Neural progenitor cell (in vitro differentiated cells): ENCODE data around the gene SKI.

Experiments
- CTCF ChIP-seq: fragments of 200-600 bp; sonication (generic); IDR thresholded peaks from 2 replicates; pipeline ENCODE4 v1.5.1; 2017; ENCODE audit warnings: antibody characterized with exemption, mild to moderate bottlenecking
- EZH2 ChIP-seq: fragments of 200-600 bp; sonication (generic); IDR thresholded peaks from 2 replicates; pipeline ENCODE4 v1.6.1; 2017; ENCODE audit warnings: antibody characterized with exemption, mild to moderate bottlenecking, moderate library complexity
- EZH2phosphoT487 ChIP-seq: fragments of 200-600 bp; sonication (generic); IDR thresholded peaks from 2 replicates; pipeline ENCODE4 v1.6.1; 2017; ENCODE audit warnings: antibody characterized with exemption

GRCh38 chr1:2310332-2311183 lies 82.4 kb downstream of the SKI start:
- TF ChIP-seq EZH2phosphoT487 (no peak), CTCF (no peak), EZH2 (no peak)
